Uterus (tissue), 2 donors: ENCODE measurements around the gene SMAP2.

ENCODE experiments used
- CTCF ChIP-seq, 4 experiments: fragments of 200-600 bp in 2 of 4; fragments of 450-650 bp in 2 of 4; sonication (generic) in 2 of 4; IDR thresholded peaks; one replicate each; pipeline ENCODE4 v1.5.1; 2016 to 2019; ENCODE audit warnings: antibody characterized with exemption in 4 of 4, mild to moderate bottlenecking in 2 of 4, moderate library complexity in 1 of 4
- POLR2A ChIP-seq, 2 donors: fragments of 450-650 bp; IDR thresholded peaks; one replicate each; pipeline ENCODE4 v1.6.1; 2016; ENCODE audit warnings: antibody characterized with exemption in 2 of 2, mild to moderate bottlenecking in 1 of 2, moderate library complexity in 1 of 2

GRCh38 chr1:40338745-40339419, 34.6 kb upstream of the SMAP2 start:
- TF ChIP-seq CTCF (IDR thresholded peaks at IDR 0.05) (peak; percentile 90 to 97 (median 93)), POLR2A (IDR thresholded peaks at IDR 0.05) (no peak)
